Transverse colon (tissue), 4 donors: ENCODE data around the gene C2CD4C. TPM values are rescaled to one million over a fixed set of nuclear protein-coding genes. Genes with fewer than 3 reads are reported as not detected.
A peak's percentile ranks its signal among the peaks of the same experiment; 100 is the strongest.

Source experiments
- DNase-seq: peaks from one replicate; pipeline ENCODE4 v3.0.0-alpha.2; 2019
- H3K27ac ChIP-seq, 4 donors: fragments of 200-600 bp; sonication (generic); 2 replicates each; pipeline ENCODE4 v1.5.1; 2016 to 2018; ENCODE audit warnings: inconsistent platforms in 4 of 4
- H3K27me3 ChIP-seq: fragments of 200-600 bp; sonication (generic); 2 replicates; pipeline ENCODE4 v1.5.1; 2017; ENCODE audit warnings: inconsistent platforms
- H3K36me3 ChIP-seq, 4 donors: fragments of 200-600 bp; sonication (generic); 2 replicates each; pipeline ENCODE4 v1.5.1; 2017 to 2019; ENCODE audit warnings: inconsistent platforms in 4 of 4
- H3K4me1 ChIP-seq, 4 donors: fragments of 200-600 bp; sonication (generic); 2 replicates each; pipeline ENCODE4 v1.5.1; 2017 to 2020; ENCODE audit warnings: inconsistent platforms in 4 of 4
- H3K4me3 ChIP-seq, 4 donors: fragments of 200-600 bp; sonication (generic); 1 replicate in 1 of 4; 2 replicates in 3 of 4; pipeline versions ENCODE4 v1.5.1 to v1.6.1; 2017 to 2019; ENCODE audit warnings: inconsistent platforms in 4 of 4
- H3K9me3 ChIP-seq, 2 donors: fragments of 200-600 bp; sonication (generic); 2 replicates each; pipeline ENCODE4 v1.5.1; 2017 to 2019; ENCODE audit warnings: inconsistent platforms in 2 of 2
- EP300 ChIP-seq: sonication (generic); formaldehyde crosslinking; IDR thresholded peaks from one replicate; pipeline ENCODE4 v1.6.1; 2017; ENCODE audit warnings: antibody characterized with exemption, low read depth
- POLR2A ChIP-seq: fragments of 450-650 bp; IDR thresholded peaks from one replicate; pipeline ENCODE4 v1.6.1; 2016; ENCODE audit warnings: antibody characterized with exemption, mild to moderate bottlenecking, moderate library complexity
- POLR2AphosphoS5 ChIP-seq, 3 donors: sonication (generic); formaldehyde crosslinking; IDR thresholded peaks; one replicate each; pipeline ENCODE4 v1.6.1; 2016; ENCODE audit warnings: antibody characterized with exemption in 3 of 3
- WGBS, 2 donors: methylation state at CpG; one replicate each; pipeline ENCODE4 v1.1.5; 2018; ENCODE audit warnings: low coverage in 1 of 2; 5-methylcytosine and 5-hydroxymethylcytosine counted together
- in situ Hi-C, 4 donors: fragments of 200-750 bp; cut with MboI; loops; one replicate each; pipeline versions ENCODE4 v1.15.0 to v1.15.1; 2017; ENCODE audit warnings: low sequenced_read_pairs in 3 of 4, low pct_ligation_motif_present in 1 of 4, low pct_unique_long_range_greater_than_20kb in 1 of 4
- intact Hi-C: fragments of 100-400 bp; cut with DNase I; formaldehyde crosslinking; loops from one replicate; pipeline ENCODE4 v1.15.1; 2023; ENCODE audit warnings: low total_unique reads
- total RNA-seq, 4 donors: library from RNA; depleted of rRNA; stranded (reverse); fragments of >200 nt; gene quantifications; one replicate each; pipeline ENCODE4 v1.1.0, GENCODE V29; 2016
- TF ChIP-seq, protein P1 (sequence below), 5 experiments: fragments of 200-600 bp in 3 of 5; fragments of 450-650 bp in 2 of 5; sonication (generic) in 3 of 5; IDR thresholded peaks; 1 replicate in 2 of 5; 2 replicates in 3 of 5; pipeline ENCODE4 v1.5.1; 2016 to 2017; ENCODE audit warnings: antibody characterized with exemption in 5 of 5, inconsistent platforms in 3 of 5, mild to moderate bottlenecking in 2 of 5, moderate library complexity in 1 of 5

Gene C2CD4C
- total RNA-seq, 4 donors from 2014 or later, result 0.55 to 0.79 TPM; not detected in 2

DNA sequence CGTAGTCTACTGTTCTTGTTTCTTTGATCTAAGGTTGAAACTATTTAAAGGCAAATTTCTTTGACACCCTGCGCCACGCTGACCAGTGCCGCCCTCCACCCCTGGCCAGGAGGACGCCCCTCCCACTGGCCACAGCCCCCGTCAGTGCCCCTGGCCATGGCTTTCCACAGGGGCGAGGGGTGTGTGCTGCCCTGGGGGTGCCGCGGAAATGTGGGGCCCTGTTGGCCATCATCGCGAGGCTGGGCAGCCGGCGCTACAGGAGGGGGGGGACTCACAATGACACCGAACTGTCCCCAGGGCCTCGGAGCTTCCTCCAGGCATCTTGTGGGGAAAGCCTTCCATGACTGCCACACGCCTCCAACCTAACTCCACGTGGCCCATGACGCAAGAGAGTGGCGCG, 41.0 kb upstream of the C2CD4C start:
- H3K4me3 ChIP-seq, result no peak overlapping the region
- H3K4me1 ChIP-seq, result peaks cover 0 to 11% (median 0%) of the 10 kb centered on the region in 4 donors
- intact Hi-C loops (no loop called here), in situ Hi-C loops (no loop called here)
- no peaks in the 10 kb centered on the region for H3K9me3 ChIP-seq
- WGBS, 2 donors, result 83 to 91% methylated on average over 3 to 20 of the region's 20 CpGs
- no peak for DNase-seq
- TF ChIP-seq, protein P1, sequence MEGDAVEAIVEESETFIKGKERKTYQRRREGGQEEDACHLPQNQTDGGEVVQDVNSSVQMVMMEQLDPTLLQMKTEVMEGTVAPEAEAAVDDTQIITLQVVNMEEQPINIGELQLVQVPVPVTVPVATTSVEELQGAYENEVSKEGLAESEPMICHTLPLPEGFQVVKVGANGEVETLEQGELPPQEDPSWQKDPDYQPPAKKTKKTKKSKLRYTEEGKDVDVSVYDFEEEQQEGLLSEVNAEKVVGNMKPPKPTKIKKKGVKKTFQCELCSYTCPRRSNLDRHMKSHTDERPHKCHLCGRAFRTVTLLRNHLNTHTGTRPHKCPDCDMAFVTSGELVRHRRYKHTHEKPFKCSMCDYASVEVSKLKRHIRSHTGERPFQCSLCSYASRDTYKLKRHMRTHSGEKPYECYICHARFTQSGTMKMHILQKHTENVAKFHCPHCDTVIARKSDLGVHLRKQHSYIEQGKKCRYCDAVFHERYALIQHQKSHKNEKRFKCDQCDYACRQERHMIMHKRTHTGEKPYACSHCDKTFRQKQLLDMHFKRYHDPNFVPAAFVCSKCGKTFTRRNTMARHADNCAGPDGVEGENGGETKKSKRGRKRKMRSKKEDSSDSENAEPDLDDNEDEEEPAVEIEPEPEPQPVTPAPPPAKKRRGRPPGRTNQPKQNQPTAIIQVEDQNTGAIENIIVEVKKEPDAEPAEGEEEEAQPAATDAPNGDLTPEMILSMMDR (IDR thresholded peaks at IDR 0.05), result no peak
- no peak for TF ChIP-seq EP300
- no peak for TF ChIP-seq POLR2AphosphoS5 (IDR thresholded peaks at IDR 0.05)
- TF ChIP-seq POLR2A, result no peak
- H3K27me3 ChIP-seq, result no peaks in the 10 kb centered on the region
- no peak overlapping the region for H3K27ac ChIP-seq
- H3K36me3 ChIP-seq, result no peaks in the 10 kb centered on the region

DNA sequence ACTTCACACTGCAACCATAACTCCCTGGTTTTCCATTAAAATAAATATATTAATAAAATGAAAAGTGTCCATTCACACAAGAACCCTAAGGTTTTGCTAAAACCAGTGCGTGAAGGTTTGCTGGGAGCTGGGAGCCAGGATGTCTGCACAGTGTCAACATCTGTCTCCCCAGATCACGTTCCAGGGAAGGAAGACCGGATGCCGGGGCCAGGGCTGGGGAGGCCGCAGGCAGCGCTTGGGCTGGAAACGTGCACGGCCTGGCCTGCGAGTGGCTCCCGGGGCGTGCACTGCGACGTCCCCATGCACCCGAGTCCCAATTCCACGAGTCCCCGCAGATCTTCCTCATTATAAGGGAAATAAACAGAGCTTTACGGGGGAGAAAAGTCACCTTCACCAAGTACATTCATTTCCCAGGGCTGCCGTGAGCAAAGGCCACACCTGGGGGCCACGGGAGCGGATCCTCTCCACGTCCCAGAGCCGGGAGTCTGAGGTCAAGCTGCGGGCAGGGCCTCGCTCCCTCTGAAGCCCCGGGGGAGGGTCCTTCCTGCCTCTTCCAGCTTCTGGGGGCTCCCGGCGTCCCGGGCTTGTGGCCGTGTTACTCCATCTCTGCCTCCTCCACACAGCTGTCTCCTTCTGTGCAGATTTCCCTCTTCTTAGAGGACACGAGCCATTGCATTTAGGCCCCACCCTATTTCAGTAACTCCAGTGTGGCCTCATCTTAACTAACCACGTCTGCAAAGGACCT, 39.0 kb upstream of the C2CD4C start:
- WGBS, 2 donors, result 62% methylated on average over 31 of the region's 31 CpGs; no CpG with 5 or more reads in 1 of the 2 donors
- in situ Hi-C loops, result no loop called here
- Histone ChIP-seq H3K27ac (peak overlapping the region in 3 of 4 donors; percentile 43 to 69 (median 60)), H3K4me1 (peaks cover 0 to 11% (median 0%) of the 10 kb centered on the region in 4 donors), H3K36me3 (no peaks in the 10 kb centered on the region), H3K9me3 (no peaks in the 10 kb centered on the region), H3K4me3 (no peak overlapping the region), H3K27me3 (no peaks in the 10 kb centered on the region)
- DNase-seq, result peak; percentile 17
- intact Hi-C loops, result no loop called here
- TF ChIP-seq, protein P1 (IDR thresholded peaks at IDR 0.05), result no peak
- peak; percentile 38 to 80 (median 58) for TF ChIP-seq POLR2AphosphoS5 (IDR thresholded peaks at IDR 0.05)

DNA sequence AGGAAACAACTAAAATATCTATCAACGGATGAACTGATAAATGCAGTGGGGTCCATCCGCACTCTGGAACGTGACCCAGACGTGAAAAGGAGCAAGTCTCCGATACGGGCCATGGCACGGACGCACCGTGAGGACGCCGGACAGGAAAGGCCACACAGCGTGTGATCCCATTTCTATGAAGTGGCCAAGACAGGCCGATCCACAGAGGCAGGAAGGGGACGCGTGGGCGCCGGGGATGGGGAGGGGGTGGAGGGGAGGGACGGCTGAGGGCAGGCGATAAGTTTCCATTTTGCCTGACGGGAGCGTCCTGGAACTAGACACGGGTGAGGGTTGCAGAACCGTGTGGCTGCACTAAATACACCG, 38.1 kb upstream of the C2CD4C start:
- Histone ChIP-seq H3K9me3 (no peaks in the 10 kb centered on the region), H3K36me3 (no peaks in the 10 kb centered on the region), H3K27ac (peak overlapping the region in 1 of 4 donors; percentile 18), H3K4me1 (peaks cover 0 to 11% (median 0%) of the 10 kb centered on the region in 4 donors), H3K4me3 (no peak overlapping the region), H3K27me3 (no peaks in the 10 kb centered on the region)
- intact Hi-C loops (no loop called here), in situ Hi-C loops (no loop called here)
- TF ChIP-seq EP300 (no peak), POLR2AphosphoS5 (IDR thresholded peaks at IDR 0.05) (no peak)
- WGBS, 2 donors, result 85 to 88% methylated on average over 11 to 24 of the region's 24 CpGs
- DNase-seq, result no peak

DNA sequence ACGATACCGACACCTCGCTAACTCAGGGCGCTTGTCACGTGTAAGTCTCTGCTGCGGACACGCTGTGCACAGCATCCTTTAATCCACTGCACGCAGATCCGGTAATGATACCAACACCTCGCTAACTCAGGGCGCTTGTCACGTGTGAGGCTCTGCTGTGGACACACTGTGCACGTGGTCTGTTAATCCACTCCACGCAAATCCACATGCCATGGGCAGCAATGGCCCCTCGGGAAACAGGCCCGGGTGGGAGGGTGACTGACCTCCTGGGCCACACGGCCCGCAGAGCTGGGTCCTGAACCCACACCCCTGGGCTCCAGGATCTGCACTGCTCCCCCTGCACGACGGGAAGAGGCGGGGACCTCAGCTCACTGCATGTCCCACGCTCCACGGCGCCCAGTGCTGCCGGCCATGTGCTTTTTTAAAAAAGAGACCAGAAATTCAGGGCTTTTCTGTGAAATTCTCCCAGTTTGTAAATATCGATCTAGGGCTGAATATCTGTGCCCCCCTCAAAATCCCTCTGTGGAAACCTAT, 35.8 kb upstream of the C2CD4C start:
- intact Hi-C loops (no loop called here), in situ Hi-C loops (no loop called here)
- TF ChIP-seq POLR2A (no peak), POLR2AphosphoS5 (IDR thresholded peaks at IDR 0.05) (no peak), EP300 (no peak)
- TF ChIP-seq, protein P1 (IDR thresholded peaks at IDR 0.05), result no peak

More for the DNA sequence above, 35.8 kb upstream of the C2CD4C start:
- no peak overlapping the region for H3K4me3 ChIP-seq
- no peaks in the 10 kb centered on the region for H3K27me3 ChIP-seq
- 94% methylated on average over 13 to 26 of the region's 26 CpGs for WGBS, 2 donors
- H3K4me1 ChIP-seq, result peaks cover 0 to 11% (median 0%) of the 10 kb centered on the region in 4 donors
- H3K36me3 ChIP-seq, result no peaks in the 10 kb centered on the region
- DNase-seq, result no peak
- no peaks in the 10 kb centered on the region for H3K9me3 ChIP-seq
- no peak overlapping the region for H3K27ac ChIP-seq
